Mucosa of rectum (tissue), 2 donors: ENCODE data around the gene MB21D2.

Experiments used
- H3K27ac ChIP-seq, 2 donors: one replicate each; pipeline ENCODE4 v1.7.0; 2013; ENCODE audit warnings: inconsistent platforms in 2 of 2, low read depth in 2 of 2, low read length in 2 of 2
- H3K27me3 ChIP-seq, 2 donors: one replicate each; pipeline ENCODE4 v1.7.0; 2013; ENCODE audit warnings: low read length in 2 of 2; ENCODE audit not compliant: control insufficient read depth in 2 of 2, insufficient read depth in 2 of 2
- H3K36me3 ChIP-seq, 2 donors: one replicate each; pipeline ENCODE4 v1.7.0; 2013; ENCODE audit warnings: low read length in 2 of 2; ENCODE audit not compliant: control insufficient read depth in 2 of 2, insufficient read depth in 2 of 2
- H3K4me1 ChIP-seq, 2 donors: one replicate each; pipeline ENCODE4 v1.7.0; 2013; ENCODE audit warnings: low read length in 2 of 2, mild to moderate bottlenecking in 1 of 2; ENCODE audit not compliant: control insufficient read depth in 2 of 2, insufficient read depth in 2 of 2
- H3K4me3 ChIP-seq, 2 donors: one replicate each; pipeline ENCODE4 v1.7.0; 2013; ENCODE audit warnings: low read length in 2 of 2
- H3K9ac ChIP-seq, 2 donors: one replicate each; pipeline ENCODE4 v1.7.0; 2013; ENCODE audit warnings: low read length in 2 of 2, low read depth in 1 of 2, mild to moderate bottlenecking in 1 of 2
- H3K9me3 ChIP-seq, 2 donors: one replicate each; pipeline ENCODE4 v1.7.0; 2013; ENCODE audit warnings: low read length in 2 of 2; ENCODE audit not compliant: control insufficient read depth in 2 of 2
- donor health status: healthy.
- donor health status: Normal muscosa, but diverticular disease.

The MB21D2 gene

DNA sequence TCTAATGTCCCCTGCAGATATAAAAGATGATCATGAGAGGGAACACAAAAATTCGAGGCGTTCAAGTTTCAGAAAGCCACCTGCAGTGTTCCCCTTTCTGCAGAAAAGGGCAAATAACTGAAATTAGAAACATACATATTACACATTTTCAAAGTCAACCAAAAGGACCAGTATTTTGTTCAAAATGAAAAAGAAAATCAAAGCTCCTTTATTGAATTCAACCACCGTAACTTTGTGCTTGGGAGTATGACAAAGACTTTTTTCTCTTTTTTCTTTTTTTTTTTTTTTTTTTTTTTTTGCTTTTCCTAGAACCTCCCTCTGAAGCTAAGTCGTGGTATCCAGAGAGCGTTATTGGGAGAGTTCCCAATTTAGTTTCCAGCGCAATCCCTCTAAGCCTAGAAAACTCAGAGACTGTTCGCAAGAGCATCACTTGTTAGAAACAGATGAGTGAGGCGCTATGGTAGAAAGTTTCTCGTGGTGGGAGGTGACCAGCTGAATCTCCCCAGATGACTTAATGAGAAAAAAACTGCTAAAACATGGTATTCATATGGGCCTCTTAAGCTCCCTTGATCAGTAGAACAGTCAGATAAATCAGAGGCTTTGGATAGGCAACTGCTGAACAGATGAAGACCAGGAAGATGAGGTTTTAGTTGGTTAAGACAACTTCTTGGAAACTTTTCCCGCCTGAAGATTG, 77.4 kb downstream of the MB21D2 start:
- Histone ChIP-seq H3K9me3 (no peaks in the 10 kb centered on the region), H3K27ac (no peak overlapping the region), H3K4me1 (no peaks in the 10 kb centered on the region), H3K36me3 (no peaks in the 10 kb centered on the region), H3K4me3 (no peak overlapping the region), H3K9ac (no peak overlapping the region), H3K27me3 (no peaks in the 10 kb centered on the region)

DNA sequence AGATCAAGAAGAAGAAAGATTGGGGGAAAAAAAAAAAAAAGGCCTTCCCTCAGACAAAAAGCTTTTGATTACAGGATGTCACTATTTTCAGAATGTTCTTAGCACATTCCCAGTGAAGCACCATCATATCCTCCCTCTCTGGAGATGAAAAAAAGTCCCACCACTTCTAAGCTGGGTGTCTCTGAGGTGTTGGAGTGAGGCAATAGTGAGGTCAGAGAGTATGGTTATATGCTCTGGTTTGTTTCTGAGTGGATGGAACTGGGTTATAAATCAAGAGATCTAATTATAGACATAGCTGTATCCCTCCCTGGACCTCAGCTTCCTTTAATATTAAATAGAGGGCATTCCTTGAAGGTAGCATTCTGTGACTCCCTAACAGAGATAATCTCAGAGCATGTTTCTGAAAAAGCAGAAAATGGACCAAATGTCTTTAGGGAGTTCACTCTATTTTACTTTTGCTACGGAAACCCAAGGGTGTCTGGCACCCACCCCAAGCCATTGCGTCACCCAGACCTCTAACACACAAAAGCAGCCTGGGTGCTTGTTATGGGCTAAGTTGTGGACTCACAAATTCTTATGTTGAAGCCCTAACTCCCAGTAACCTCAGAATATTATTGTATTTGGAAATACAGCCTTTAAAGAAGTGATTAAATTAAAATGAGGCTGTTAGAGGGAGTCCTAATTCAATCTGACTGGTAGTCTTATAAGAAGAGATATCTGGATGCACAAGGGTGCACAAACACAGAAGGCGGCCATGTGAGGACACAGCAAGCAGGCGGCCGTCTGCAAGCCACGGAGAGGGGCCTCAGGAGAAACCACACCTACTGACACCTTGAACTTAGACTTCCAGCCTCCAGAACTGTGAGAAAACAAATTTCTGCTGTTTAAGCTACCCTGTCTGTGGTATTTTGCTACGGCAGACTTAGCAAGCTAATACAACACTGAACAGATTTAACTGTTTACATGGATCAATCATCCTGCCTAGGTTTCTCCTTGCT, 81.5 kb downstream of the MB21D2 start:
- Histone ChIP-seq H3K27ac (no peak overlapping the region), H3K9ac (no peak overlapping the region), H3K36me3 (no peaks in the 10 kb centered on the region), H3K4me3 (no peak overlapping the region), H3K27me3 (no peaks in the 10 kb centered on the region), H3K9me3 (no peaks in the 10 kb centered on the region), H3K4me1 (peaks cover 0 to 2% of the 10 kb centered on the region in 2 donors)

DNA sequence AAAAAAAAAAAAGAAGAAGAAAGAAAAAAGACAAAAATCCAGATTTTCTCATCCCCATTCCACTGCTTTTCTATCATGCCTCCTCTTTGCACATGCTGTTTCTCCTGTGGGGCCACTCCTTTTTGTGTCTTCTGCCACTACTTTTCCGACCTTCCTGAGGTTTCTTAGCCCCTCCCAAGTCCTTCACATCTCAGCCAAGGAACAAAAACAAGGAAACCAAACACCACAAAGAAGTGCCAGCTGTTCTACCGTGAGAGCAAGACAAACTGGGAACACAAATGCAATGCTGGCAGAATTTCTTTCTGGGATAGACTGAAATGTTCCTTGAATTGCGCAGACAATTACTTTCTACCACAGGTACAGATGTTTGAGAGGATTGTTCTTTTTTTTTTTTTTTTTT, 83.2 kb downstream of the MB21D2 start:
- H3K4me3 ChIP-seq: no peak overlapping the region
- no peaks in the 10 kb centered on the region for H3K36me3 ChIP-seq
- no peaks in the 10 kb centered on the region for H3K9me3 ChIP-seq
- no peak overlapping the region for H3K9ac ChIP-seq
- H3K4me1 ChIP-seq: peaks cover 0 to 2% of the 10 kb centered on the region in 2 donors
- no peak overlapping the region for H3K27ac ChIP-seq
- H3K27me3 ChIP-seq: no peaks in the 10 kb centered on the region

DNA sequence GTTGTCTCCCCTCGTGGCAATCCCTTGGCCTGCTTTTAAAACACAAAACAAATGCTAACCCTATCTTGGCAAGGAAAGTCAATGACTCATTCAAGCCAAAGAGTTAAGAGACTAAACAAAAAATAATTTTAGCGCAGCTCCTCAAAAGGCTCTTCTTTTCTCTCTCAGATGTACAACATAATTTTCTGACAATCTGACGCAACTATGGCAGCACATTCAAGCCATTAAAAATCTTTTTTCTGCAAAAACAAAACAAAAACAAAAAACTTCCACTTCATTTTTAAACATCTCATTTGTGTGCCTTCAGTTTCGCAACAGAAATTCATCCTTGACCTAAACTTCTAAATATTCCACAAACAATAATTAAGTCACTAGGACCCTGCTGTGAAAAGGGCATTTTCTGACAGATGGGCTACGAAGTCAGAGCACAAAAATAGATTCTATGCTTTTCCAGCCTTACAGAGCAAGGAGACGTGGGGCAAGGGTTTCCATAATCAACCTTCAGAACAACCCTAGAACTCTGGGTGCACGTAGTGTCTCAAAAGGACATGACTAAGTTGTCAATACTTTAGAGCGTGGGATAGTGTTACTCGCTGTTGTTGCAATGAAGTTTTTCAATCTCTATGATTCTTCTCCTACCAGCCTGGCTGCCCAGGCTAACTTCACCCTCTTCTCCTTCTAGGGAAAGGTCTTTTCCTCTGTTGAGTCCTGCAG, 84.3 kb downstream of the MB21D2 start:
- Histone ChIP-seq H3K27ac (no peak overlapping the region), H3K9ac (no peak overlapping the region)

DNA sequence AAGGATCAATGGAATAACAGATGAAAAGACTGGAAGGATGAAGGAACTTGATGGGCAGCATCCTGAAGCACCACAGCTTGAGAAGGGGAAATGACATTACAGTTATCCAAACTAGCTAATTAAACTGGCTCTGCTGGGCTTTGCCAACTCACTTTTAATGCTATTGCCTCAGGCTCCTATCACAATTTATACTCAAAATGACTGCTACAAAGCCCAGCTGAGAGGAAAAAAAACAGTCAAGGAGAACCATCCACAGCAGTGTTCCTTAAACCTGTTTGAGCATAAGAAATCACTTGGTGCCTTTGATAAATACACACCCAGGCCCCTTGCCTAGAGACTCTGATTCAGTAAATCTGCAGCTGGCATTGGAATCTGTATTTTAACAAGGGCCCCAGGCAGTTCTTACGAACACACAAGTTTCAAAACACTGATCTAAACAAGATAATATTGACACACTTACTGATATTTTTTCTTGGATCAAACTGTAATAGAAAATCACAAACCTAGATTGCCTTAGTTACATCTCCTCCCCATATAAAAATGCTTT, 85.8 kb downstream of the MB21D2 start:
- Histone ChIP-seq H3K27ac (no peak overlapping the region), H3K27me3 (no peaks in the 10 kb centered on the region)

More for the DNA sequence above, 84.3 kb downstream of the MB21D2 start:
- Histone ChIP-seq H3K9me3 (no peaks in the 10 kb centered on the region), H3K27me3 (no peaks in the 10 kb centered on the region), H3K4me3 (no peak overlapping the region), H3K4me1 (peaks cover 0 to 2% of the 10 kb centered on the region in 2 donors), H3K36me3 (no peaks in the 10 kb centered on the region)

DNA sequence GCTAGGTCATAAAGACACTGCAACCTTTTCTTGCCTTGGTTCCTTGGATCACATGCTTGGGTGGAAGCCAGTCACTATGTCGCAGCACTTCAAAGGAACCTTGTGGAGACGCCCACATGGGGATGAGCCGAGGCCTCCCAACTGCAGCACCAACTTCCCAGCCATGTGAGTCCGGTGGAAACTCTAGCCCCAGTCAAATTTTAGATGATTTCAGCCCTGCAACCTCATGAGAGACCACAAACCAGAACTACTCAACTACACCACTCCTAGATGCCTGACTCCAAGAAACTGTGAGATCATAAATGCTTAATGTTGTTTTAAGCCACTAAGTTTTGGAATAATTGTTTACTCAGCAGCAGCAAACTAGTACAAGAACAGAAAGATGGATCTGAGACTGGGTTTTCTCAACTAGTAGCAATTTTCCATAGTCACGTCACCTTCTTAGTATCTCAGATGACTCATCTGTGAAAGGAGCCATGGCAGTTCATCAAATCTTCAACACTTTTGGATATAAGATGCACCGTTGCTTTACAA, 86.5 kb downstream of the MB21D2 start:
- H3K9ac ChIP-seq: no peak overlapping the region
- no peak overlapping the region for H3K4me3 ChIP-seq
- no peaks in the 10 kb centered on the region for H3K27me3 ChIP-seq
- no peaks in the 10 kb centered on the region for H3K9me3 ChIP-seq
- no peaks in the 10 kb centered on the region for H3K36me3 ChIP-seq
- no peak overlapping the region for H3K27ac ChIP-seq
- peaks cover 0 to 2% of the 10 kb centered on the region in 2 donors for H3K4me1 ChIP-seq

More for the DNA sequence above, 85.8 kb downstream of the MB21D2 start:
- H3K36me3 ChIP-seq: no peaks in the 10 kb centered on the region
- H3K4me3 ChIP-seq: no peak overlapping the region
- H3K9me3 ChIP-seq: no peaks in the 10 kb centered on the region
- H3K9ac ChIP-seq: no peak overlapping the region
- peaks cover 0 to 2% of the 10 kb centered on the region in 2 donors for H3K4me1 ChIP-seq

DNA sequence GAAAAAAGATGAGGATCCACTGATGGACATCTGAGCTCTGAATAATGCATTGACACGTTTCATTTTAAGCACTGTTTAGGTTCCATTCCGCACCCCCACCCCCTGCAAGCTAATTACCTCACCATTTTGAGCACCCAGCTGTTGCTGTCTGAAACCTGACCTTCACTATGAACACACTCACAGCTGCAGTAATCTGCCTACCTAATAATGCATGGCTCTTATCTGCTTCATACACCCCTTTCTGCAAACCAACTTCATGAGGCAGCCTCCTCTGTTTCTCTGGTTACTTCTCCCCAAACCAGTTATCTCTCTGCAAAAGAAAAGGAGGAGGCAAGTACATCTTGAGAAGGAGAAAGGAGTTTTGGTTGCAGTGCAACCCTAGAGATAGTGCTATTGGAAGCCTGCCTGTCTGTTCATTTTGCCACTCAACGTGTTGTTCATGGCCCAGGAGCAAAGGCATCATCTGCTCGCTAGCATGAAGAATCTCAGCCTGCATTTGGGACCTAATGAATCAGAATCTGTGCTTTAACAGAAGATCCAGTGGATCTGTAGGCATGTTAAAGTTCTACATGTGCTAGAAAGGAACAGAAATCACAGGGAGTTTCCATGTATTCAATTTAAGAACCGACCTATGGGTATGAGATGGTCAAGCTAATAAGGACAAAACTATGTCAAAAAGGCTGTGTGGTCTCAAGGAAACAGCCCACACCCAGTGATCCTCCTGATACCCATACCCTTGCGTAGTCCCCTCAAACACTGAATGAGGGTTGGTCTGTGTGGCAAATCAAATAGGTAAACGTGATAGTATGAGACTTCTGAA, 87.2 kb downstream of the MB21D2 start:
- peaks cover 0 to 5% of the 10 kb centered on the region in 2 donors for H3K4me1 ChIP-seq

DNA sequence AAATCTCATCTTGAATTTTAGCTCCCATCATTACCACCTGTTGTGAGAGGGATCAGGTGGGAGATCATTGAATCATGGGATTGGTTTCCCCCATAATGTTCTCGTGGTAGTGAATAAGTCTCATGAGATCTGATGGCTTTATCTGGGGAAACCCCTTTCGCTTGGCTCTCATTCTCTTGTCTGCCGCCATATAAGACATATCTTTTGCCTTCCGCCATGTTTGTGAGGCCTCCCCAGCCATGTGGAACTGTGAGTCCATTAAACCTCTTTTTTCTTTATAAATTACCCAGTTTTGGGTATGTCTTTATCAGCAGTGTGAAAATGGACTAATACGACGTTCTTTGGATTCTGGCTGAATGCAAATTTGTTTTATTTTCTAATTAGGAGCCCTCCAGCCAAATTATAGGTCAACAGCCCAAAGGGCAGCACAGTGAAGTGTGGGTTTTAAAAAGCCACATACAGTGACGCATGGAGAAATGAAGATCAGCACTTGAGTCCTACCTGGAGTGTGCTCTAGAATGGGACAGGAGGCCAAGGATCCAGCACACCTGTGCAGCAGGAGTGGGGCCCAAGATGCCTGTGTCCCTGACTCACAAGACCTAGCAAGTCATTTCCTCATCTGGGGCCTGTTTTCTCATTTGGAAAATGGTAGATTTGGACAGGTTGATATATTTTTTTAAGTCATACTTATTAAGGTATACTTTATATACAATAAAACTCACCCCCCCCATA, 89.6 kb downstream of the MB21D2 start:
- Histone ChIP-seq H3K4me3 (no peak overlapping the region), H3K27me3 (no peaks in the 10 kb centered on the region), H3K9me3 (no peaks in the 10 kb centered on the region), H3K9ac (no peak overlapping the region), H3K36me3 (no peaks in the 10 kb centered on the region), H3K27ac (no peak overlapping the region), H3K4me1 (peaks cover 0 to 5% of the 10 kb centered on the region in 2 donors)

More for the DNA sequence above, 87.2 kb downstream of the MB21D2 start:
- Histone ChIP-seq H3K9ac (no peak overlapping the region), H3K4me3 (no peak overlapping the region), H3K9me3 (no peaks in the 10 kb centered on the region), H3K27ac (no peak overlapping the region), H3K27me3 (no peaks in the 10 kb centered on the region), H3K36me3 (no peaks in the 10 kb centered on the region)
